Neuronal stem cell (in vitro differentiated cells): ENCODE results near the gene WDR87.

Experiments used
- DNase-seq: peaks from one replicate; pipeline ENCODE4 v3.0.0-alpha.2; 2013; ENCODE audit warnings: low spot score
- H2AFZ ChIP-seq: one replicate; pipeline ENCODE4 v1.6.1; 2013; ENCODE audit warnings: mild to moderate bottlenecking, low read length, inconsistent platforms
- H2AK5ac ChIP-seq: 2 replicates; pipeline ENCODE4 v1.6.1; 2013; ENCODE audit warnings: low read depth, mild to moderate bottlenecking, inconsistent platforms, low read length, moderate library complexity, mixed read lengths
- H2BK120ac ChIP-seq: 2 replicates; pipeline ENCODE4 v1.6.1; 2013; ENCODE audit warnings: low read depth, mild to moderate bottlenecking, inconsistent platforms, low read length, moderate library complexity, mixed read lengths
- H2BK12ac ChIP-seq: one replicate; pipeline ENCODE4 v1.6.1; 2013; ENCODE audit warnings: low read length, inconsistent platforms
- H2BK15ac ChIP-seq: 2 replicates; pipeline ENCODE4 v1.6.1; 2013; ENCODE audit warnings: mild to moderate bottlenecking, low read length, inconsistent platforms, mixed read lengths
- H2BK5ac ChIP-seq: one replicate; pipeline ENCODE4 v1.6.1; 2013; ENCODE audit warnings: inconsistent platforms, mild to moderate bottlenecking, low read length, moderate library complexity
- H3K14ac ChIP-seq: one replicate; pipeline ENCODE4 v1.6.1; 2013; ENCODE audit warnings: low read length, inconsistent platforms
- H3K18ac ChIP-seq: 2 replicates; pipeline ENCODE4 v1.6.1; 2013; ENCODE audit warnings: low read length, inconsistent platforms
- H3K23ac ChIP-seq: 2 replicates; pipeline ENCODE4 v1.6.1; 2013; ENCODE audit warnings: low read depth, mild to moderate bottlenecking, mixed read lengths, low read length, inconsistent platforms; ENCODE audit not compliant: poor library complexity
- H3K27ac ChIP-seq: replicated peaks from 3 replicates; pipeline ENCODE4 v1.5.1; 2013; ENCODE audit warnings: low read length, inconsistent platforms
- H3K27me3 ChIP-seq, 3 experiments: 2 replicates each; pipeline ENCODE4 v1.6.1; 2013; ENCODE audit warnings: low read length in 3 of 3, mild to moderate bottlenecking in 2 of 3, inconsistent platforms in 1 of 3, low read depth in 1 of 3, mixed read lengths in 1 of 3, moderate library complexity in 1 of 3; ENCODE audit not compliant: control insufficient read depth in 3 of 3, insufficient read depth in 3 of 3
- H3K36me3 ChIP-seq, 2 donors: replicated peaks in 1 of 2; 2 replicates each; pipeline ENCODE4 v1.6.1; 2013; ENCODE audit warnings: low read length in 2 of 2; ENCODE audit not compliant: control insufficient read depth in 2 of 2, insufficient read depth in 2 of 2
- H3K4ac ChIP-seq: 2 replicates; pipeline ENCODE4 v1.6.1; 2013; ENCODE audit warnings: inconsistent platforms, mild to moderate bottlenecking, low read length, moderate library complexity
- H3K4me1 ChIP-seq, 2 donors: 1 replicate in 1 of 2; 2 replicates in 1 of 2; pipeline ENCODE4 v1.6.1; 2013; ENCODE audit warnings: low read length in 2 of 2, low read depth in 1 of 2; ENCODE audit not compliant: control insufficient read depth in 2 of 2, insufficient read depth in 1 of 2
- H3K4me2 ChIP-seq: one replicate; pipeline ENCODE4 v1.6.1; 2013; ENCODE audit warnings: mild to moderate bottlenecking, low read length, inconsistent platforms; ENCODE audit not compliant: insufficient read depth, poor library complexity, severe bottlenecking
- H3K4me3 ChIP-seq, 2 donors: 2 replicates each; pipeline ENCODE4 v1.5.1; 2013; ENCODE audit warnings: low read length in 2 of 2, mild to moderate bottlenecking in 2 of 2, inconsistent platforms in 1 of 2, moderate library complexity in 1 of 2
- H3K79me1 ChIP-seq: one replicate; pipeline ENCODE4 v1.6.1; 2013; ENCODE audit warnings: low read depth, mild to moderate bottlenecking, inconsistent platforms, low read length, moderate library complexity
- H3K9ac ChIP-seq: one replicate; pipeline ENCODE4 v1.6.1; 2013; ENCODE audit warnings: mild to moderate bottlenecking, low read depth, low read length, inconsistent platforms; ENCODE audit not compliant: poor library complexity
- H3K9me3 ChIP-seq, 2 donors: replicated peaks in 1 of 2; 2 replicates each; pipeline versions ENCODE3 to v1.6.1; 2013; ENCODE audit warnings: low read length in 2 of 2, mild to moderate bottlenecking in 2 of 2, inconsistent platforms in 1 of 2, low read depth in 1 of 2, mixed read lengths in 1 of 2, moderate library complexity in 1 of 2; ENCODE audit not compliant: control insufficient read depth in 2 of 2, insufficient read depth in 1 of 2
- H4K8ac ChIP-seq: one replicate; pipeline ENCODE4 v1.6.1; 2013; ENCODE audit warnings: low read depth, mild to moderate bottlenecking, inconsistent platforms, low read length, moderate library complexity
- H4K91ac ChIP-seq: one replicate; pipeline ENCODE4 v1.6.1; 2013; ENCODE audit warnings: low read length, low read depth, mild to moderate bottlenecking, inconsistent platforms; ENCODE audit not compliant: poor library complexity
- WGBS, 2 donors: extraction: QIAGEN DNeasy Blood & Tissue Kit; methylation state at CpG; one replicate each; pipeline ENCODE4 v1.1.7; 2013; ENCODE audit warnings: missing lambda C conversion rate in 2 of 2, mixed read lengths in 1 of 2; ENCODE audit not compliant: insufficient read length in 2 of 2, insufficient replicate concordance in 1 of 2; ENCODE audit errors: extremely low coverage in 2 of 2; 5-methylcytosine and 5-hydroxymethylcytosine counted together

WDR87 gene

GRCh38 chr19:37896180-37896579, 10.2 kb downstream of the WDR87 start:
- Histone ChIP-seq H3K27ac (no peak overlapping the region), H3K14ac (no peak overlapping the region), H3K4me3 (no peak overlapping the region), H3K9me3 (no peaks in the 10 kb centered on the region), H3K27me3 (peaks cover 0 to 3% (median 0%) of the 10 kb centered on the region in 3 experiments), H3K18ac (no peak overlapping the region), H2AFZ (no peak overlapping the region), H2AK5ac (no peak overlapping the region), H3K4ac (no peak overlapping the region), H3K4me2 (no peak overlapping the region), H2BK120ac (no peak overlapping the region), H3K36me3 (no peaks in the 10 kb centered on the region), H3K9ac (no peak overlapping the region), H4K8ac (no peak overlapping the region), H2BK12ac (no peak overlapping the region), H3K4me1 (no peaks in the 10 kb centered on the region), H2BK5ac (no peak overlapping the region), H4K91ac (no peak overlapping the region), H3K79me1 (no peaks in the 10 kb centered on the region), H2BK15ac (no peak overlapping the region), H3K23ac (no peak overlapping the region)
- no peak for DNase-seq
- WGBS, 2 donors: no CpG with 5 or more reads among the region's 8 CpGs

DNA sequence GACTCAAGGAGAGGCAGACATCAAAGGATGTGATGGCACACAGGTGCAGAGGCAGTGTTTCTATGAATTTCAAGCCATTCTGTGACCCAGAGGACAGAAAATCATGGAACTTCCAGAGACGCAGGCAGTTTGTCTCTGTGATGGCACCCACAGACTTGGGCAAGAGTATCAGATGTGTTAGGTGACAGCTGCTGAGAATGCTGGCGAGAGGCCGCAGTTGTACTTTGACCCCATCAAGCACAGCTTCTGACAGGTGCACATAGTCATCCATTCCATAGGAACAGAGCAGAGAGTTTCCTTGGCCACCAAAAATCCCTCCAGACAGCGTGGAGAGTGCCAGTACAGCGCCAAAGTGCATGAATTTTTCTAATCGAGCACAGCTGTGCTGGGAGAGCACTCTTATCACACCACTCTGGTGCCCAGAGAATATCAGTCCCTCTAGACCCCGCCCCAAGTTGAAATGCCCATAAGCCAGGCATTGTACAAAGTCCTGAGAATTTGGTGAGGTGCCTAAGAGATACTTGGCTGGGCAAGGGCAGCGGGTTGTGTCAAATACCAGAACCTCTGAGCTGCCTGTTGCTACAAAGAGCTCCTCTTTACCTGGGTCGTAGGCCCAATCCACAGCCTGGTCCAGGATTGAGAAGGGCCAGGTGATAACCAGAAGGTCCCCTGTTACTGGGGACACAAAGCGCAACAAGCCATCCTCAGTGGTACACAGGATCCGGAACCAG, 12.4 kb downstream of the WDR87 start:
- Histone ChIP-seq H2BK120ac (no peak overlapping the region), H3K27ac (no peak overlapping the region)

GRCh38 chr19:37886571-37886970, 19.8 kb downstream of the WDR87 start:
- no peak overlapping the region for H2BK5ac ChIP-seq
- WGBS, 2 donors: 100% methylated on average over 1 of the region's 1 CpG; no CpG with 5 or more reads in 1 of the 2 donors
- H3K4me2 ChIP-seq: no peak overlapping the region

More for the DNA sequence above, 12.4 kb downstream of the WDR87 start:
- H4K8ac ChIP-seq: no peak overlapping the region
- no peaks in the 10 kb centered on the region for H3K36me3 ChIP-seq
- no peak overlapping the region for H3K4me2 ChIP-seq
- H3K18ac ChIP-seq: no peak overlapping the region
- peaks cover 0 to 3% (median 0%) of the 10 kb centered on the region in 3 experiments for H3K27me3 ChIP-seq
- no peak overlapping the region for H2BK15ac ChIP-seq
- peak overlapping the region; percentile 60 for H4K91ac ChIP-seq
- no peak overlapping the region for H2AK5ac ChIP-seq
- peaks cover 0 to under 1% of the 10 kb centered on the region in 2 donors for H3K9me3 ChIP-seq
- H2AFZ ChIP-seq: no peak overlapping the region
- no peak for DNase-seq
- H2BK12ac ChIP-seq: no peak overlapping the region
- H2BK5ac ChIP-seq: no peak overlapping the region
- no CpG with 5 or more reads among the region's 11 CpGs for WGBS, 2 donors
- no peak overlapping the region for H3K14ac ChIP-seq
- no peak overlapping the region for H3K4me3 ChIP-seq
- H3K79me1 ChIP-seq: no peaks in the 10 kb centered on the region
- H3K4me1 ChIP-seq: no peaks in the 10 kb centered on the region
- peak overlapping the region; percentile 9 for H3K9ac ChIP-seq
- H3K4ac ChIP-seq: no peak overlapping the region
- no peak overlapping the region for H3K23ac ChIP-seq

DNA sequence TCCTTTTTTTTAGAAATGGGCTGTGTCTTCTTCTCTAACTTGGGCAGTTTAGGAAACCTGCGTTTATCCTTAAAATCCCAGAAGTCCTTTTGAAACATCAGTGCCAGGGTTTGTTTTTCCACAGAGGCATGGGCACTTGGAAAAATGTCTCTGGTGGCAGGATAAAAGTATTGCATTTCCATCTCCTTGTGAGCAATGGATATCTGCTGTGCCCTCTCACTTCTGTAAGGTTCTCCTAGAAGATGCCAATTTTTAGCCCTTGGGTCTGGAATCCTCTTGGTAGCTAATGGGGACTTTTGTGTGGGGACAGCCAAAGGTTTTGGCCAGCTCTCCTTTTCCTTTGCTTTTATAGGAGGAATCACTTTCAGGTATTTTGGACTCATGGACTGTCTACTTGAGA, 21.0 kb downstream of the WDR87 start:
- Histone ChIP-seq H2BK120ac (no peak overlapping the region), H2BK12ac (no peak overlapping the region), H2AK5ac (no peak overlapping the region), H3K27me3 (peaks cover 0 to 5% (median 0%) of the 10 kb centered on the region in 3 experiments), H3K14ac (no peak overlapping the region), H4K91ac (no peak overlapping the region), H4K8ac (no peak overlapping the region), H3K9me3 (peaks cover 5 to 6% of the 10 kb centered on the region in 2 donors), H3K9ac (no peak overlapping the region), H3K4me3 (no peak overlapping the region), H2BK15ac (no peak overlapping the region), H2AFZ (no peak overlapping the region), H3K4ac (no peak overlapping the region), H3K18ac (no peak overlapping the region), H2BK5ac (no peak overlapping the region), H3K4me1 (no peaks in the 10 kb centered on the region), H3K23ac (no peak overlapping the region), H3K27ac (no peak overlapping the region), H3K36me3 (no peaks in the 10 kb centered on the region), H3K4me2 (no peak overlapping the region), H3K79me1 (no peaks in the 10 kb centered on the region)
- no CpG with 5 or more reads among the region's 1 CpG for WGBS, 2 donors
- DNase-seq: no peak

More at GRCh38 chr19:37886571-37886970, 19.8 kb downstream of the WDR87 start:
- no peak overlapping the region for H3K27ac ChIP-seq
- no peak overlapping the region for H2AK5ac ChIP-seq
- H2BK12ac ChIP-seq: no peak overlapping the region
- H3K14ac ChIP-seq: no peak overlapping the region
- no peaks in the 10 kb centered on the region for H3K79me1 ChIP-seq
- H3K4me1 ChIP-seq: no peaks in the 10 kb centered on the region
- H3K18ac ChIP-seq: no peak overlapping the region
- H3K4ac ChIP-seq: no peak overlapping the region
- no peak overlapping the region for H3K9ac ChIP-seq
- H3K4me3 ChIP-seq: no peak overlapping the region
- peaks cover 0 to 5% (median 0%) of the 10 kb centered on the region in 3 experiments for H3K27me3 ChIP-seq
- no peak for DNase-seq
- H2BK120ac ChIP-seq: no peak overlapping the region
- no peak overlapping the region for H2BK15ac ChIP-seq
- no peak overlapping the region for H3K23ac ChIP-seq
- no peak overlapping the region for H2AFZ ChIP-seq
- H4K8ac ChIP-seq: no peak overlapping the region
- H4K91ac ChIP-seq: no peak overlapping the region
- H3K9me3 ChIP-seq: peaks cover 5 to 6% of the 10 kb centered on the region in 2 donors
- H3K36me3 ChIP-seq: no peaks in the 10 kb centered on the region
